GM21515 (cell line): ENCODE results near the gene NT5C3A.
"Not testable (repeated sequence)": the region's sequence is repeated elsewhere in the genome, so short reads cannot be mapped to it uniquely, and the experiment has no call there.

Experiments used
- ATAC-seq: cut with Tn5 transposase; IDR thresholded peaks from one replicate; pipeline ENCODE4 v1.9.1; 2021; ENCODE audit not compliant: unreplicated experiment

Gene NT5C3A

DNA sequence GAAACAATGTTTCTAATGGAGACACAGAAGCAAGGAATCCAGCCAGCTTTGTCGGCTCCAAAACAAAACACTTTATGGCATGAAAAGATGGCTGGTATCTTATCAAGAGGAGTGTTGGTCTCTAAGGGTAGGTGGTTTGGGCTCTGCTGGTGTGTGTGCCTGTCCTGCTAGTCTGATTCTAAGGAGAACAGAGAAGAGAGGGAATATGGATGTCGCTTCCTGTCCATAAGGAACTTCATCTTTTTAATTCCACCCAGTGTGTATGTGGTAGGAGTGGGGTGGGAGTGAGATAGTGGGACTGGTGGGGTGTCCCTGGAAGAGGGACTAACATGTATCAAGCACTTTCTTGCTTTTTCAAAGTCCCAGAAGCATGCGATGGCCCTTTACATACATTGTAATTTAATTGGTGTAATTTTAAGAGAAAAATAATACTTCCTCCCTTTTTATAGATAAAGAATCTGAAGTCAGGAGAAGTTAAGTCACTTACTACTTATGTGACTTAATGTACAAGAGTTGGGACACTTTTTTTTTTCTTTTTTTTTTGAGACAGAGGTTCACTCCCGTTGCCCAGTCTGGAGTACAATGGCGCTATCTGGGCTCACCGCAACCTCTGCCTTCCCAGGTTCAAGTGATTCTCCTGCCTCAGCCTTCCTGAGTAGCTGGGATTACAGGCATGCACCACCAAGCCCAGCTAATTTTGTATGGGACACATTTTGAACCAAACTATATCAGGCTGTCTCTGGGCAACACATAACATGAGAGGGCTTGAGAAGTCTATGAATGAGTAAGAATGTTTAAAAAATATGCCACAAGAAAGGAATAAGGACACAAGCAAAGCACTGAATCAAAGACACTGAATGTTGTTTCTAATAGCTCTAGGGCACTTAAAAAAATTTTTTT lies 18.8 kb downstream of the NT5C3A start:
- no peak for ATAC-seq

DNA sequence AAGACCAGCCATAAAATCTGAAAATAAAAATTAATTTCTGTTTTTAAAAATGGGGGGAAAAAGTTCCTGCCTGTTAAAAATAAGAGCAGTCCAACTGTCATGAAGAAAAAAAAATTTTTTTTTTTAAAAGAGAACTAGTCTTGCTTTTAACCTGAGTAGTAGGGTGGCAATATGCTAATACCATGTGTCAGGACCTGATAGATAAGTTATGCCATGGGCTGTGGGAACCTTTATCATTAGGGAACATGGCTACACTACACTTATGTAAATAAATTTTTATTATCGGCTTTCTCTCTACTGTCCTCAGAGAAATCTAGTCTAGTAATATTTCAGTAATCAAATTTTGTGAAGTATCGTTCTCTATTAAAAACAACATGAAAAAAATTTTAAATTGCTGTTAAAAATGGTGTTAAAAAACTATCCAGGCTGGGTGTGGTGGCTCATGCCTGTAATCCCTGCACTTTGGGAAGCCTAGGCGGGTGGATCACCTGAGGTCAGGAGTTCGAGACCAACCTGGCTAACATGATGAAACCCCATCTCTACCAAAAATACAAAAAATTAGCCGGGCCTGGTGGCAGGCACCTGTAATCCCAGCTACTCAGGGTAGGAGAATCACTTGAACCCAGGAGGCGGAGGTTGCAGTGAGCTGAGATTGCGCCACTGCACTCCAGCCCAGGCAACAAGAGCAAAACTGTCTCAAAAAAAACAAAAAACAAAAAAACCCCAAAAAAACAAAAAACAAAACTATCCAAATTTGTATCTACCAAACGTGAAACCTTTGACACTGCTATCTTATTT lies 20.7 kb downstream of the NT5C3A start:
- no peak for ATAC-seq

DNA sequence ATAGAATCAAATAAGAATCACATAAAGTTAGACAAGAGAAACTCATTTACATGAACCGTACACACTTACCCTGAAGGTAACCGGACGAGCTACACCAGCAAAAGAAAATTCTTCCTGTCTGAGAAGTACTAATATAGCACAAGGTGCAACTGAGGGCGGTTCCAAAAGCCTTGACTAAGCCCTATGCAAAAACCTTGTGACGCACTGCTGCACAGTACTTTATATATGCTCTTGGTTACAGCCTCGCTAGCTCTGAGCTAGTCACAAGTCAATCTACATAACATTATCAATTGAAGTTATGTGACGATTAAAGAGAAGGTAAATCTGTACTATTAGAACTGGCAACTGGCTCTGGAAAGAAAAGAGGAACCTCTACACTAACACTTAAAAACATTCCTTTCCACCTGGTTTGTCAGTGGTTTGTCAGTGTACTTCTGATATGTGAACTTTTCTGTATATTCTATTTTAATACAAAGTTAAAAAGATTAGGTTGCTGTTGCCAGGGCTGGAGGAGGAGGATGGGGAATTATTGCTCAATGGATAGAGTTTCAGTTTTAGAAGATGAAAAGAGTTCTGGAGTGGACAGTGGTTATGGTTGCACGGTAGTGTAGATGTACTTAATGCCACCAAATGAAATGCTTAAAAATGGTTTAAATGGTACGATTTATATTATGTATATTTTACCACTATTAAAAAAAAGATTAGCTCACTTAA lies 21.6 kb downstream of the NT5C3A start:
- peak; percentile 90 for ATAC-seq

DNA sequence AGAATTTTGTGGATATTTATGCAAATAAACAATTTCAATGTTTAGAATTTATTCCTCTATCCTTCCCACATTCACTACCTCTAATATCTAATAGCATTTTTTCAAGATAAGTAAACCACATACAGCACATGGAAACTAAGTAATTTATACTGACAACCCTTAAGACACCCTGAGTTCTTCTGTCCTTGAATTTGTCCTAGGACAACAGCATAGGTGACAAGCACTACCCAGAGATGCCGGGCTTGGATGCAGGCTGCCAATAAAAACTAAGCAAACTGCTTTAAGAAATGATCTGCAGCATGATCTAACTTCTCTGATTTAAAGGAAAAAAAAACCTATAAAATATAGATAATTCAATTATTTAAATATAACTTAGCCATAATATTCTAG lies 22.7 kb downstream of the NT5C3A start:
- ATAC-seq: no peak

DNA sequence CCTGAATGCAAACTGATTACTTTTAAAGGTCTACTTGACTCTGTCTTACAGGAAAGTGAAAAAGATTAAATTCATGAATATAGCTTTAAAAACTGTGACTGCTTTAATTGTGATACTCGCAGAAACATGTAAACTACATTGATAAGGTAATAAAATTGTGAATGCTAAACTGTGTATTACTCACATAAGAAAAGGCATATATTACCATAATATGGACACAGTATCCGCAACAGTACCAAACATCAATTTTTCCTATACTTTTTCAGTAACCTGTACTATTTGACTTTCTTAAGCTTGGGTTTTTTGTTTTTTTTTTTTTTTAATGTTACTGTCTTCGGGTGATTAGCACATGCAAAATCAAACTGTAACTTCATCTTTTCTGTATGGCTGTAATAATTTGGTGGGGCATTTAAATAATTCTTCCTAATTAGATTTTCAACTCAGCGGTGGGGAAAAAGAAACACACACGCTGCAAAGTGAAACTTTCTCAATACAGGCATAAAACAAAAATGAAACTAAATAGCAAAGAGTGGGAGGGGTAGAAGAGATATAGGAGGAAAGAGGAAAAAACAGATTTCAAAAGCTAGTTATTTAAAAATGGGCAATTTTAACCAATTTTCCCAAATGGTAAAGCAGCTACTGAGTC lies 23.2 kb downstream of the NT5C3A start:
- ATAC-seq: peak; percentile 43

DNA sequence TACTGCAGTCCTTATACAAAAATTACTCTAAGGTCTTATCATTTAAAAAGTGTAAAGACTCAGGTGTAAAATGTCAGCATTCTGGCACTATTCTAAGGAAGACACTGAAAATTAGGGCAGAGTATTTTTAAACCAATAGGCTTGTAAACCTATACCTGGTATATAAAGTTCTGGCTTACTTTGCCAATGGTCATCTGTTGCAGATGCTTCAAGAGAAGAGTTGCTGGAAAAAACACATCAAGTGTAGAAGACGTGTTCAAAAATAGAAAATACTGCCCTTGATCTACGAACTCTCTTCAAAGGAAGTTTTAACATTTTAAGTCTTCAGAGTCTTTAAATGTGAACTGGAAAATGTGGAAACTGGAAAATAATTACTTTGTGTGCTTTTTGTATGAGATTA lies 23.9 kb downstream of the NT5C3A start:
- ATAC-seq: no peak

DNA sequence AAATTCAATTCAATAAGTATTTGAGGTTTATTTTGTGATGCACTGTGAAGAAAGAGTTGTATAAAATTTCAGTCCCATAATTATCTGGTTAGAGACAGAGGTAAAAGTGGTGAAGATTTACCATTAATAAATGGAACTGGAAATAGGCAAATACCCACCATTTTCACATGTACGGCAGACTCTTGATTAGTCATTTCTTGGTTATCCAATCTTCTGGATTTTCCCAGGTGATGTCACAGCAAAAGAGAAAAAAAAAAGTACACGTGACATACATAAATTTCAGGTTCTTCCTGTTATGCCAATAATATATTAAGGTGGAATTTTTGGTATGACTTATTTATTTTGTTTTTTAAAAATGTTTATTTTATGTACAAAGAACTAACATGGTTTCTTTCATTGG lies 26.8 kb downstream of the NT5C3A start:
- ATAC-seq: no peak

DNA sequence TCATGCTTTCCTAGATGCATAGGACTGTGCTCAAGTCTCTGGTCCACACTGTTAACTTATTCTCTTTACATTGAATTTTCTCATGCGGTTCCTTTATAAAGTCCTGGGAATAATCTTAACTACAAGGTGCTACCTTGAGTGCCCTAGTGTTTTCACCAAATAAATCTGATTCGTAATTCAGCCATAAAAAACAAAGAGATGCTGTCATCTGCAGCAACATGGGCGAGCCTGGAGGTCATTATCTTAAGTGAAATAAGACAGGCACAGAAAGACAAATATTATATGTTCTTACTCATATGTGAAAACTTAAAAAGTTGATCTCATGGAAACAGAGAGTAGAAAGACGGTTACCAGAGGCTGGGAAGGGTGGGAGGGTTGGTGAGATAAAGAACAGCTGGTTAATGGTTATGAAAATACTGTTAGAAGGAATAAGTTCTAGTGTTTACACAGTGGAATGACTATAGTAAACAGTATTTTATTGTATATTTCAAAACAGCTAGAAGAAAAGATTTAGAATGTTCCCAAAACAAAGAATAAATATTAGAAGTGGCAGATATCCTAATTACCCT lies 38.3 kb downstream of the NT5C3A start:
- ATAC-seq: no peak

DNA sequence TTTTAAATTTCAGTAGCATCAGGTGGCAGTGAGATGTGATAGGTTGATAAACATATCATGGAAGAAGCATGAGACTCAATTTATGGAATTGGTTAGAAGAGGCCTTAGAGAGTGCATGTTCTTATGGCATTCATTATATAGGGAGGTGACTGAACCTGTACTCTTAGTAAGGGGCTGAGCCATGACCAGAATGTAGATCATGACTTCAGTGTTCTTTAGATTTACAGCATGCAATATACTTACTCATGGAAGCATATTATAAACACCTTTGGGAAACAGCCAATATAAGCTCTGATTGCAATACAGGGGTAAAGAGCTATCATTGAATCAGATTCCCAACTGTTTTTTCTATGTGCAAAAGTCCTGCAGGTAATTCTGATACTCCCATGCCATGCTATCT lies 50.2 kb downstream of the NT5C3A start:
- ATAC-seq: no peak

DNA sequence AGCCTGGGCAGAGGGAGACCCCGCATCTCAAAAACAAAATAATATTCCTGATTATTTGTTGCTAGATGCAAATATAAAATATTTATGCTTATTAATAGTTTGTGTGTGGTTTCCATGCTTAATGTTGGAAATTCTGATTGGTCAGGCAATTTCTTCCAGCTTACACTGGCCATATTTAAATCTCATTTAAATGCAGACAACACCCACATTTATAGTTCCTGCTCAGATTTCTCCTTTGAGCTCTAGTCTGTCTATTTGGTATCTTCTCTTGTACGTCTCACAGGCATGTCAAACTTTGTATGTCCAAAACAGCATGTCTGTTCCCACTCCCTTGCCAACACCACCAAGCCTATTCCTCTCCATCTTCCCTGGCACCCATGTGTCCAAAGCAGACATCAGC lies 52.8 kb downstream of the NT5C3A start:
- ATAC-seq: no peak

DNA sequence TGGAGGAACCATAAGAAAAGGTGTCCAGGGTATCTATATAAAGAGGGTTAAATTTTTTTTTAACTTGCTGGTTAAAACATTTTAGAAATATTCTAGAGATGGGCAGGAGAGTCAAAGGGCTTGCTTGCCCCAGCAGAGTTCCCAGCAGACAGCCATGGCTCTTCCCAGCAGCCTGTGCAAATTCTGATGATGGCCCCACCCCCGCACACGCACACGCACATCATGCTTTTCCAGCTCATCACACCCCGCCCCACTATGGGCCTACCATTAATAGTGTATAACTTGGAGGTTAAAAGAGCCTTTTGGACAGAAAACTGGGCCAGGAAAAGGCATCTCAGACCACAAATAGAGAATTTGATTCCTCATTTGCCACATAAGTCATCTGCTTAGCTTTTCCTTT lies 56.9 kb downstream of the NT5C3A start:
- not testable (repeated sequence) for ATAC-seq

DNA sequence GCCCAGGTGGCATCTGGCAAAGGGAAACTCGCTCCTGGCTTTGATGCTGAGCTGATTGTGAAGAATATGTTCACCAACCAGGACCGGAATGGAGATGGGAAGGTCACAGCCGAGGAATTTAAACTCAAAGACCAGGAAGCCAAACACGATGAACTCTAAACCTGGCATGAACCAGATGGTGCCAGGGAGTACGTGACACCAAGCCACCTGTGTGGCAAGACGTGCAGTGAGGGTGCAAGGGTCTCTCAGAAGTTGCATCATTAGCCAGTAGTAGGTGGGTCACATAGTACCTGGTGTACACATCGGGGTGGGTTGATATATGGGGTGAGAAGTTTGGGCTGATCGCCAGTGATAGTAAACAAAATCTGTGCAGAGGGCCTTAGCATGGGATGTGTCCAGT lies 57.4 kb downstream of the NT5C3A start:
- not testable (repeated sequence) for ATAC-seq

DNA sequence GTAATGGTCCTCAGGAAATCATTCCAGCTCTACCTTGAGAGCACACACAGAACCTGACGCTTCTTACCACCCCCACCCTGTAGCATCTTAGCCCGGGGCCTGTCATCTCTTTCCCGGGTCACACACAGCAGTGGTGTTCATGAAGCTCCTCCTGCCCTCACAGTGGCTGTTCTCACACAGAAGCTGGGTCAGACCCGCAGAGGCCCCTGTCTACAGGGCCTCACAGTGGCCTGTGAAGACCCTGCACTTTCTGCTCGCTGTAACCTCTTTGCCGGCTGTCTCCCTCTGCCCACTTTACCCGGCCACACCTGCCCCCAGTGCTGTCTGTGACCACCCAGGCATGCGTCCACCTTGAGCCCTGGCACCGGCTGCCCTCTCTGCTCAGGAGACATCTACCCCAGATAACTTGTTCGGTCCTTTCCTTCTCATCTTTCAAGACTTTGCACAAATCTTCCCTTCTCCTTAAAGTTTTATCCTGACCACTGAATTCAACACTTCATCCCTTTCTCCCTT lies 58.4 kb downstream of the NT5C3A start:
- ATAC-seq: not testable (repeated sequence)

DNA sequence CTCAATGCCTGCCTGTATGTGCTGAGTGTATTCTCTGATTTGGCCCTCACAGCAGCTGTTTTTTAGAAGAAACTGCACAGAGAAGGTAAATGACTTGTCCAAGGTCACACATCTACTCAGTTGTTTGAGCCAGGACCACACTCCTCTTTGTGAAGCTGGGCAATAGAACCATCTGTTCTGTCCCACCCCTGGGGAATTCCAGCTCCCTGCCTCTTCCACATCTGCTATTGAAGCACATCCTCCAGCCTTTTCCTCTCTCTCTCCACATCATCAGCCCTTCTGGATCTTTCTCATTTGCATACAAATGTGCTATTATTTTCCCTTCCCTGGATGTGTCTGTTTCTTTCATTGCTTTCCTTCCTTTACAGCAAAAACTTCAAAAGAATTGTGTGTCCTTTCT lies 59.5 kb downstream of the NT5C3A start:
- ATAC-seq: not testable (repeated sequence)

DNA sequence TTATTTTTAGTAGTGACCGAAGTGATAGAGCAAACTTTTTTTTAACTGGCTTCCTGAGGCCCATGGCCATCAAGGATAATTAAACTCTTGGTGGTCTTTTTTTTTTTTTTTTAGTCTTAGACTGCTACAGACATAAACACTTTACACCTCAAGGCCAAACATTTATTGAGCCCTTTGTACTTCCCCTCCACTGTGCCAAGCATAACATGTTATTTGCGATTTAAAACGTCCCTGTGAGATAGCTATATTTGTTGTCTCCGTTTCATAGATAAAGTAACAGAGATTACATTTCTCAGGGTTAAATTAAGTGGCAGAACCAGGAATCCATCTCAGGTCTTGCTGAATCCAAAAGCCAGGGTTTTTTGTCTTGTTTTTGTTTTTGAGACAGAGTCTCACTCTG lies 63.2 kb downstream of the NT5C3A start:
- ATAC-seq: not testable (repeated sequence)

DNA sequence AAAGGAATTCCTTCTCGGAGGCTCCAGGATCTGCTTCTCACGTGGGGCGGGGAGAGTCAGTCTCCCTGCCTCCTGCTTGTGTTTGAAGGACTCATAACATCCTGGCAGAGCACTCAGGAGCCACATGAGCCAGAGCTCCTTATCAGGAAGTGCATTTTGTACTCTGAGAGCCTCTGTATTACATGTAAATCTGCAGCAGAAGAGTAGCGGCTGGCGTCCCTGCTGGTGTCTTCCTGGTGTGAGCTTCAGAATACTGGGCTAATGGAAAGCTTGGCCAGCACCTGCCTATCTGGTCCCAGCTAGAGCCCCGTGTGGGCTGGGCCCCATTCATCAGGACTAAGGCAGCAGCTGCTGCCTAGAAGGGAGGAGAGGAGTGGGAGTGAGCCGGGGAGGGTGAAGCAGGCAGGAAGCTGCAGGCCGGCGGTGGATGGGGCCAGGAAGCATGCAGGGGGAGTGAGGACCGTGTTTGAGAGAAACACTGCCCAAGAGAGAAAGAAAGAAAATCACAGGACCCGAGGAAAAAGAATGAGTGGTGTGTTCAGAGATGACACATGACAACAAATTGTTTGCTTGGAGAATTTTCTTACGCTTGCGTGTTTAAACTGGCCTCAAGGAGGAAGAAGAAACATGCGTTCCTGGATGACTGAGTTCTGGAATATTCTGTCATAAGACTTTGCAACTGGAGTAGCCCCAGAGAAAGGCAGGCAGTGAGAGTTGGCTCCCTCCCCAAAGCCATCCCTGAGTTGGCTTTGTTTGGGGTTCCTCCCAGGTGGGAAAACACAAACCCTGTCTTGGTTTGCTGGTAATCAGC lies 64.0 kb downstream of the NT5C3A start:
- not testable (repeated sequence) for ATAC-seq

DNA sequence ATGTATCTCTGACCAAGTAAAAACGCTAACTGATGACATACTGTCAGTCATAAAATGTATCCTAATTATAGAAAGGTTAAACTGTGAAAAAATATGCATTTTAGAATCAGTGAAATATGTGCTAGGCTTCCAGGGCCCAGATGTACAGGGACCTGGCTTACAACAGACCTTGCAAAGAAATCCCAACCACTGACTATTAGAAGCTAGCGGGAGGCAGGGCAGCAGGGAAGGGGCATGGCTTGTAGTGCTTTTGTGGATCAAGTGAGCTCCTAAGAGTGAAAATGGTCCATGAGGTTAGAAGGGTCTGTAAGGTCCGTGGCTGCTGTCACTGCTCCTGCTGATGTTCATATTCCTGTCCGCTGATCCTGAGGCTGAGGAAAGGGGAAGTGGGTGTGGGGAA lies 64.6 kb downstream of the NT5C3A start:
- not testable (repeated sequence) for ATAC-seq

DNA sequence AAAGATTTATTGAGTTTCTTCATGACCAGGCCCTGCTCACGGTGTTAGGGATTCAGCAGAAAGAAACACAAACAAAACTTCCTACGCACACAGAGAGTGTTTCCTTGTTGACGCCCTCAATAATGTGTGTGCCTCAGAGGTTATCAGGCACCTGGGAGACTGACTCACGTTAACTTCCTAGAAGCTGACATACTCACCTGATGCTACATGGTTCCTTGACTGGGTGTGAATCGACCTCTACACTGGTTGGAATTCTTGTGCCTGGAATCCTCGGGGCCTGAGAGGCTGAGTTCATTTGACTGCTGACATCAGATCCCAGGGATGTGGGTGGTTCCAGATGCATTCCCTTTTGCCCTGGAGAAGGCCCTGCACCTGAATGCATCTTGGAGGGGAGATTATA lies 69.8 kb downstream of the NT5C3A start:
- not testable (repeated sequence) for ATAC-seq

DNA sequence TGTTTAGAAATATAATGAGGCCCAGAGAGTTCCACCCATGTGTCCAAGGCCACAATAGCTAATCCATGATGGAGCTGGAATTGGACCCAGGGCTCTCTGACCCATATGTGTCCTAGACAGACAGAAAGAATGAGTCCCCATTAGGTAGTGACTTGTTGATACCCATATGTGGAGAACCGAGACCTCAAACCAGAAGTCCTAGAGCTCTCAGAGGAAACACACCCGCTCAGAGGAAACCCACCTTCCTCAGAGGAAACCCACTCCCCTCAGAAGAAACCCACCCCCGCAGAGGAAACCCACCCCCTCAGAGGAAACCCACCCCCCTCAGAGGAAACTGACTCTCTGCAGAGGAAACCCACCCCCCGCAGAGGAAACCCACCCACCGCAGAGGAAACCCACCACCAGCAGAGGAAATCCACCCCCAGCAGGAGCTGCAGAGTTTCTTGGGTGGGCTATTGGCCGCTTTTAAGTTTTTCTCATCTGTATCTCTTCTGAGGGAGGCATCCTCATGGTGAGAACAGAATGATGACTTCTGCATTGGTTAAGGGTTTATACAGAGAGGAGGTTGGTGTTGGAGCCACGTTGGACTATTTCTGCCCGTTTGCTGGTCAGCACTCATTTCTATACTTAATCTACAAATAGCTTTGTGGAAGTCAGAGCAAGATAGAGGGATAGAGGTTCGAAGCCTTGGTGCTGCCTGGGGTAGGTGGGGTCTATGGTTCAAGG lies 70.4 kb downstream of the NT5C3A start:
- not testable (repeated sequence) for ATAC-seq
